Activated T-cell treated with anti-CD3 and anti-CD28 coated beads for 24 hours (primary cell): ENCODE results near the gene ACTA1.
"Not testable (repeated sequence)": the region's sequence is repeated elsewhere in the genome, so short reads cannot be mapped to it uniquely, and the experiment has no call there.

Experiments used
- DNase-seq: peaks from one replicate; pipeline ENCODE4 v3.0.0-alpha.2; 2020; ENCODE audit warnings: low read depth

ACTA1 gene

DNA sequence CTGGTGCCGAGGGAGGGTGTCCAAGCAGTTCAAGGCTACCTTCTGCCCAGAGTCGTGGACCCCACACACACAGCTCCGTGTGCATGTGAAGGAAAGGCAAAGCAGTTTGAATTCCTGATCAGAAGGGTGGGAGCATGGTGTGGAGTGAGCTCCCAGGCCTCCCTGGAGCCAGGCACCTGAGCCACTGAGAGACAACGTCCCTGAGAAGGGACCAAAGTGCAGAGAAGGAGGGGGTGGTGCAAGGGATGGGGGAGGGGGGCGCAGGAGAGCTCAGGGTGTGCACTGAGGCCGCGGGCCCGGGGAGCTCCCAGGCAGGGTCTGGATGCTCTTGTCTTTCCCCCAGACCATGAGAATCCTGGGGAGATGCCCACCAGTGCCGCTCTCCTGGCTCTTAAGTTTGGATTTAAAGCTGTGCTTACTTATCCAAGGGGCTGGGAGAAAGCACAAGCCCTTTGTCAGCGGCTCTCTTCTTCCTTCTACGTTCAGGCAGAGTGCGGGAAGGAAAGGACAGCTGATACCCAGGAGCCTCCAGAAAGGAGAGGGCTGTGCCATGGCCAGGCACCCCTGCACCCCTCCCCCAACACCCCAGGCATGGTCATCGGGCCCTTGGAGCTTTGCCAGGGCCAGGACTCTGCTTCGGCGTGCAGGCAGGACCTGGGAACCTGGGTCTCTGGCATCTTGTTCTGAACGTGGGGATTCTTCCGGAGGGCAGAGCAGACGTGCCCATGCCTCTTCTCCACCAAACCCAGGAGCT is 24.1 kb downstream of the ACTA1 start:
- DNase-seq, result no peak

DNA sequence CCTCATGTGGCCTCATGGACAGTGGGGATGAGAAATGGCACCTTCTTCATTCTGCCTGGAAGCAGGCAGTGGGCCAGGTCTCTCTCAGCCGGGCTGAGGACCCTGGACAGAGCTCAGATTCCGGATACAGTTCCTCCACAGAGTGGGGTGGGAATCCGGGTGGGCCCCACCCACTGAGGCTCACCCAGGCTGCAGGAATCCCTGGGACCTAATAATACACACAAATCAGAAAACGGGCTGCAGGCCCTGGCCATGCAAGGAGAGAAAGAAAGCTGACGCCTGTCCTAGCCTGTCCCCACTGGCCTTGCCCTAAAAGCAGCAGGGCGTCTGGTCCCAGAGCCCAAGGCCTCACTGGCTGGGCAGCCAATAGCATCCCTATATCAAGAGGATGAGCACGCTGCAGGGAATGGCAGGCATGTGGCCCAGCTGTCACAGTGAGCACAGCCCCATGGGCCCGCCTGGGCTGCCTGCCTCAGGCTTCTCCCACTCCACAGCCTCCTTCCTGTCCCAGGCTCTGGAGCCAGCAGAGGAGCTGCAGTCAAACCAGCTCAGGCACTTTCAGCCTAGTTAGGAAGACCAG is 25.3 kb downstream of the ACTA1 start:
- DNase-seq, result no peak

GRCh38 chr1:229407206-229408026 is 26.5 kb downstream of the ACTA1 start:
- no peak for DNase-seq

- no peak for DNase-seq
These were observed 27.1 kb downstream of the ACTA1 start for GRCh38 chr1:229406798-229407197.

GRCh38 chr1:229403573-229403972 is 30.3 kb downstream of the ACTA1 start:
- DNase-seq, result no peak

GRCh38 chr1:229402993-229403392 is 30.9 kb downstream of the ACTA1 start:
- DNase-seq, result no peak

DNA sequence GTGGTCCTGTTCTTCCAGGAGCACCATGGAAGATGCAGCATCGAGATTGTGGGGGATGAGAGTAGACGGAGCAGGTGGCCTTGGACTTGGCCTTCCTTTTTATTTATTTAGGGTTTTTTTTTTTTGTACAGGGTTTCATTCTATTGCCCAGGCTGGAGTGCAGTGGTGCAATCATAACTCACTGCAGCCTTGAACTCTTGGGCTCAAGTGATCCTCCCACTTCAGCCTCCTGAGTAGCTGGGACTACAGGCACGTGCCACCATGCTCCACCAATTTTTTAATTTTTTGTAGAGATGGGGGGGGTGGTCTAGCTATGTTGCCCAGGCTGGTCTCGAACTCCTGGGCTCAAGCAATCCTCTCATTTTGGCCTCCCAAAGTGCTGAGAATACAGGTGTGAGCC is 31.6 kb downstream of the ACTA1 start:
- DNase-seq, result not testable (repeated sequence)

DNA sequence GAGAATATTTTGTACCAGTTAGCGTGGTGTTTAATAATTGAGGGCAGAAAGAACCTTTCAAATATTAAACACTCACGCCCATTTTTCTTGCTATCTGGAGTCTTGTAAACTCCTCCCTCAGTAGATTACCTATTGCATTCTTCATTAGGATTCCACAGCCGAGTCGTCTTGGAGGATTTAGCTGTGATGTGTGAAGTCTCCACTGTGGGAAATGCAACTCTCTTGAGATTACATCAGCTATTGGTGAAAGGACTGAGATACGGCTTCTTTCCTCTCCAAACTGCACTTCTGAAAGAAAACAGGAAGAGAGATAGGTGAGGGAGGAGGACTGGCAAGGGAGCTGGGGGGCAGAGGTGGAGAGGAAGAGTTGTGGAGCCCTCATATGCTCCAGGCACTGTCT is 36.1 kb downstream of the ACTA1 start:
- DNase-seq, result no peak

DNA sequence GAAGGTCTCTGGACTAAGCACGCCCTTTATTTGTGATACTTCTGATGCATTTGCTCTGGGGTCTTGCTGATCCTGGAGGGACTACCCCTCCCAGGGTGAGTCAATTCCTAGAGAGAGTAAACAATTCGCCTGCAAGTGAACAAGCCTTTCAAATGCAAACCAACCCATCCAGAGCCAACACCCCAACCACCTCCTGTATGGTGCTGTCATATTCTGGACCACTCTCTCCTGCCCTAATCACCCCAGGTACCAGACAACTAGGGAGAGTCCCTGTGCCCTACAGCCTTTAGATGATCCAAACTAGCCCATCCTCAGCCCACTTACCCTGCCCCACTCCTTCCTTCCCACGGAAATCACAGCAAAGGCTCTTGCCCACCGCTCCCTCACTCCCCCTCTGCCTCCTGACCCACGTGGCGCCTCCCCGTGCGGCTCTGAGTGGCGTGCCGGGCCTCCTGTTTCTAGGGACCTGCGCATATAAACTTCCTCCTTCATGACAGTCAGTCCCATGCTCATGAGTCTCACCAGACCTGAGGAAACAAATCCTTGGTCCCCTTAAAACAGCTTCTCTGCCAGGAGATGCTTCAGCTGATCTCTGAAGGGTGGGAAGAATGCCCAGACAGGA is 37.2 kb downstream of the ACTA1 start:
- DNase-seq, result no peak

GRCh38 chr1:229394517-229394916 is 39.4 kb downstream of the ACTA1 start:
- not testable (repeated sequence) for DNase-seq

DNA sequence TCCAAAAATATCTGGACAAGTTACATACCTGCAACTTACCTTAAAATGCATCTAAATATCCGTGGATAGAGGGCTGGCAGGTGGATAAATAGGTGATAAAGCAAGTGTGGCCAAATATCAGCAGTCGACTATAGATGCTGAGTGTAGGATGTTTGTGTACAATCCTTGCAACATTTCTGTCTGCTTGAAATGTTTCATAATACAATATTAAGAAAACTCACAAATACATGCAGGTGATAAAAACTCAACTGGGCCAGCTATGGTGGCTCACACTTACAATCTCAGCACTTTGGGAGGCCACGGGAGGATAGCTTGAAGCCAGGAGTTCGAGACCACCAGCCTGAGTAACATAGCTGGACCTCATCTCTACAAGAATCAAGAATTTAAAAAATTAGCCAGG is 41.0 kb downstream of the ACTA1 start:
- no peak for DNase-seq

DNA sequence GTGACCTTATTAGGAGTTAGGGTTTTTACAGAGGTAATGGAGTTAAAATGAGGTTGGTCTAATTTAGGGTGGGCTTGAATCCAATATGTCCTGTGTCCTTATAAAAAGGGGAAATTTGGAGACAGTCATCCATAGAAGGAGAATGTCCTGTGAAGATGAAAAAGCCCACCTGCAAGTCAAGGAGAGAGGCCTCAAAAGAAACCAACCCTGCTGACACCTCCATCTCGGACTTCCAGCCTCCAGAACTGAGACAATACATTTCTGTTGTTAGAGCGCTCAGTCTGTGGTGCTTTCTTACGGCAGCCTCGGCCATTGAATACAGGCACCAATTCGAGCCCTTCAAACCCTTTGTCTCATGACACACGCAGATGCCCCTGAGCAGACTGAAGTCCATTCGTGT is 43.8 kb downstream of the ACTA1 start:
- no peak for DNase-seq

DNA sequence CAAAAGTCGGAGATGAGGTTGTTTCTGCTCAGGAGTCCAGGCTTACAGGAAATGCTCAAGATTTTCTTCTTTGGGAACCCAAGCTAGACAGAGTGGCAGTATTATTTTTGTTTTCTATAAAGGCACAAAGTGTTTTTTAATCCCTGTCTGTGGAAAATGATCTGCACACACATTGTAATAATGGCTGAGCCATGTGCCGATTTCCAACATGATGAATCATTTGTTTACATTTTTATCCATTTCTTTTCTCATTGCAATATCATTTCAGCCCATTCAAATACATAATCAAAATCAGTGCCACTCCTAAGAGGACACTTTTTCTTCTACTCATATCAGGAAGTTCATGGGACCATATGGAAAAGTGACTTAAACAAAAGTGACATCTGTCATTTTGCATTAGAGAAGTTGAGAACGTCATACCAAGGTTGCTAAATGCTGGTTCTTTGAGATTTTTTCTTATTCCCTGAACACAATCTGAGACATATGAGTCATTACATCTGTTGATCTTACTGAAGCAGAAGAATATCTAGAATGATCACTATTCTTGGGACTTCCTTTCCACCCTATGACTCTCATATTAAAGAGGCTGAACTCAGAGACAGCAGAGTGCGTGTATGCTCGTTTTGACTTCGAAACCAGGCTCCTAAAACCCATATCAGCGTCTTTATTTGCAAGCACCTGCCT is 44.9 kb downstream of the ACTA1 start:
- DNase-seq, result no peak

- DNase-seq, result no peak
These were observed 47.9 kb downstream of the ACTA1 start for GRCh38 chr1:229385853-229386456.

DNA sequence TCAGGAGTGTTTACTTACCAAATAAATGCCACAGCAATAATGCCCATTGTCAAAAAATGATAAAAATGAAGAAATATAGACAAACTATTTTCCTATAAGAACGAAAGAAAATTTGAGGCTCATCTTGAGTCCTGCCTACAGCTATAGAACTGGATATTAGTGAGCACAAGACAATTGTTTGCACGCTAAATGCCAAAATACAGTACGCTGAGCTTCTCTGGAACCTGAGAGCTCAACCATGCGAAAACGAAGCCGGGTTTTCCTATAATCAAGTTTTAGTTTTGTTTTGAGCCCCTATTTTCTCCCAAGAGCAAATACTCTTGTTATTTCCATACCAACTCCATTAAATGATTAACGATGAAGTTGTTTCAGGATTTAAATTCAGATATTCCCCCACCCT is 49.1 kb downstream of the ACTA1 start:
- DNase-seq, result no peak

DNA sequence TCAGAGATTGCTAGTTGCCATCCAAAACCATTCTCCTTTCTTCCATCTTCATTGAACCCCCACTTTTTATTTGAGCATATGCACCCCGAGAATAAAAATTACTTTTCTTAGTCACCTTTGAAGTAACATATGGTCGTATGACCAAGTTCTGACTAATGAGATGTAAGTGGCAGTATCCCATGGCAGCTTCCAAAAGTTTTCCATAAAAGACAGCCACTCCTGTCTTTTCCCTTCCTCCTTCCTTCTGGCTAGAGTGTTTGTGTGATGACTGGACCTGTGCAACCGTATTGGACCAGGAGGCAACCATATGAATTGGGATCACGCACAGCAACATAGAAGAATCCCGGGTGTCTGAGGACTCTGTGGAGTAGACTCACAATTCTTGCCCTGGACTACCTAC is 49.9 kb downstream of the ACTA1 start:
- DNase-seq, result no peak

GRCh38 chr1:229383188-229383587 is 50.7 kb downstream of the ACTA1 start:
- DNase-seq, result no peak
